Vagina (tissue), 2 donors: ENCODE results near the gene EHMT1.

Experiments used
- CTCF ChIP-seq, 3 experiments: fragments of 450-650 bp in 2 of 3; fragments of 200-600 bp in 1 of 3; sonication (generic) in 1 of 3; IDR thresholded peaks; one replicate each; pipeline ENCODE4 v1.5.1; 2017 to 2019; ENCODE audit warnings: antibody characterized with exemption in 3 of 3, mild to moderate bottlenecking in 2 of 3, moderate library complexity in 2 of 3
- POLR2A ChIP-seq, 2 donors: fragments of 450-650 bp; IDR thresholded peaks; one replicate each; pipeline ENCODE4 v1.6.1; 2017; ENCODE audit warnings: antibody characterized with exemption in 2 of 2, mild to moderate bottlenecking in 2 of 2, moderate library complexity in 2 of 2
- POLR2AphosphoS5 ChIP-seq, 2 donors: sonication (generic); formaldehyde crosslinking; IDR thresholded peaks; one replicate each; pipeline ENCODE4 v1.9.0; 2017; ENCODE audit warnings: antibody characterized with exemption in 2 of 2, mild to moderate bottlenecking in 2 of 2, low read depth in 1 of 2; ENCODE audit not compliant: insufficient read depth in 1 of 2

GRCh38 chr9:137879566-137880150 lies 260.9 kb downstream of the EHMT1 start:
- TF ChIP-seq POLR2A (IDR thresholded peaks at IDR 0.05) = no peak
- no peak for TF ChIP-seq CTCF (IDR thresholded peaks at IDR 0.05)
- no peak for TF ChIP-seq POLR2AphosphoS5 (IDR thresholded peaks at IDR 0.05; ENCODE audit: insufficient read depth in 1 of 2, low read depth in 1 of 2)
